Measurements from ENCODE around the gene SRSF4. TPM values are rescaled to one million over a fixed set of nuclear protein-coding genes. Genes with fewer than 3 reads are reported as not detected.
"Not testable (repeated sequence)": the region's sequence is repeated elsewhere in the genome, so short reads cannot be mapped to it uniquely, and the experiment has no call there.

The SRSF4 gene
- total RNA-seq, 1 donor from 2014 or later: 34.5 TPM

DNA sequence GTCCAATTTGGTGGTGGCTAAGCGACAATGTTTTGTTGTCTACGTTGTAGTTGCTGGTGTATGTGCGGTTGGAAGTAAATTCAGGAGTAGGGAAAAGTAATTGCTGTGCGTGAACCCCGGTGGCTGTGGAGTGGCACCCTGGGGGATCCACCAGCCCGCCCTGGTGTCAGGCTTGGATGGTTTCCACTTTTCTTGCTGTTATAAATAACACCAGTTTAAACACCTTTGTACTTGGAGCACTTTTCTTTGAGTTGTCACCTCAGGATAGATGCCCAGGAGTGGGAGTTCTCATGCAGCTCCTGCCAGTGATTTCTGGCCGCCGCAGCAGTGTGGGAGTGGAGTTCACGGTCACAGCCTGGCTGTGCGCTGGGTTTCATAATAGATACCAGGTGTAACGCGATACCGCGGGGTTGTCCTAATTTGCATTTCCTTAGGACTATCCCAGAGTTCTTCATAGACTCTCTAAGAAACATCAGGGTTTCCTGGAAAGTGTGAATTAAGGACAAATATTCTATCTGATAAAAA lies 45.2 kb downstream of the SRSF4 start:
- Histone ChIP-seq H3K27me3 (ENCODE audit: control insufficient read depth, insufficient read depth, low read length) (peaks cover 5% of the 10 kb centered on the region), H3K4me3 (ENCODE audit: low read depth, low read length) (no peak overlapping the region), H3K36me3 (ENCODE audit: control insufficient read depth, insufficient read depth, low read length) (no peaks in the 10 kb centered on the region)
- TF ChIP-seq, protein P1, sequence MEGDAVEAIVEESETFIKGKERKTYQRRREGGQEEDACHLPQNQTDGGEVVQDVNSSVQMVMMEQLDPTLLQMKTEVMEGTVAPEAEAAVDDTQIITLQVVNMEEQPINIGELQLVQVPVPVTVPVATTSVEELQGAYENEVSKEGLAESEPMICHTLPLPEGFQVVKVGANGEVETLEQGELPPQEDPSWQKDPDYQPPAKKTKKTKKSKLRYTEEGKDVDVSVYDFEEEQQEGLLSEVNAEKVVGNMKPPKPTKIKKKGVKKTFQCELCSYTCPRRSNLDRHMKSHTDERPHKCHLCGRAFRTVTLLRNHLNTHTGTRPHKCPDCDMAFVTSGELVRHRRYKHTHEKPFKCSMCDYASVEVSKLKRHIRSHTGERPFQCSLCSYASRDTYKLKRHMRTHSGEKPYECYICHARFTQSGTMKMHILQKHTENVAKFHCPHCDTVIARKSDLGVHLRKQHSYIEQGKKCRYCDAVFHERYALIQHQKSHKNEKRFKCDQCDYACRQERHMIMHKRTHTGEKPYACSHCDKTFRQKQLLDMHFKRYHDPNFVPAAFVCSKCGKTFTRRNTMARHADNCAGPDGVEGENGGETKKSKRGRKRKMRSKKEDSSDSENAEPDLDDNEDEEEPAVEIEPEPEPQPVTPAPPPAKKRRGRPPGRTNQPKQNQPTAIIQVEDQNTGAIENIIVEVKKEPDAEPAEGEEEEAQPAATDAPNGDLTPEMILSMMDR (IDR thresholded peaks at IDR 0.05; ENCODE audit: insufficient read depth, low read length, severe bottlenecking): no peak
- no peak for FAIRE-seq
- DNase-seq (ENCODE audit: low read depth): no peak

- H3K36me3 ChIP-seq (ENCODE audit: control insufficient read depth, insufficient read depth, low read length): no peaks in the 10 kb centered on the region
Measured at GRCh38 chr1:29134695-29135028, 47.0 kb downstream of the SRSF4 start.

GRCh38 chr1:29133861-29134694 lies 47.6 kb downstream of the SRSF4 start:
- H3K27me3 ChIP-seq (ENCODE audit: control insufficient read depth, insufficient read depth, low read length): peaks cover 5% of the 10 kb centered on the region
- no peaks in the 10 kb centered on the region for H3K36me3 ChIP-seq (ENCODE audit: control insufficient read depth, insufficient read depth, low read length)
- TF ChIP-seq, protein P1 (IDR thresholded peaks at IDR 0.05; ENCODE audit: insufficient read depth, low read length, severe bottlenecking): no peak
- FAIRE-seq: no peak
- no peak for DNase-seq (ENCODE audit: low read depth)
- H3K4me3 ChIP-seq (ENCODE audit: low read depth, low read length): no peak overlapping the region

More at GRCh38 chr1:29134695-29135028, 47.0 kb downstream of the SRSF4 start:
- Histone ChIP-seq H3K27me3 (ENCODE audit: control insufficient read depth, insufficient read depth, low read length) (peaks cover 5% of the 10 kb centered on the region), H3K4me3 (ENCODE audit: low read depth, low read length) (no peak overlapping the region)
- TF ChIP-seq, protein P1 (IDR thresholded peaks at IDR 0.05; ENCODE audit: insufficient read depth, low read length, severe bottlenecking): no peak
- DNase-seq (ENCODE audit: low read depth): no peak
- no peak for FAIRE-seq

DNA sequence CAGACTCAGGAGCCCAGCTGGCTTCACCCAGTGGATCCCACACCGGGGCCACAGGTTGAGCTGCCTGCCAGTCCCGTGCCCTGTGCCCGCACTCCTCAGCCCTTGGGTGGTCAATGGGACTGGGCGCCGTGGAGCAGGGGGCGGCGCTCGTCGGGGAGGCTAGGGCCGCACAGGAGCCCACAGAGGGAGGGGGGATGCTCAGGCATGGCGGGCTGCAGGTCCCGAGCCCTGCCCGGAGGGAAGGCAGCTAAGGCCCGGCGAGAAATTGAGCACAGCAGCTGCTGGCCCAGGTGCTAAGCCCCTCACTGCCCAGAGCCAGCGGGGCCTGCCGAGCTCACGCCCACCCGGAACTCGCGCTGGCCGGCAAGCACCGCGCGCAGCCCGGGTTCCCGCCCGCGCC lies 50.6 kb downstream of the SRSF4 start:
- H3K4me3 ChIP-seq (ENCODE audit: low read depth, low read length); DNase-seq (ENCODE audit: low read depth); H3K27me3 ChIP-seq (ENCODE audit: control insufficient read depth, insufficient read depth, low read length); FAIRE-seq; H3K36me3 ChIP-seq (ENCODE audit: control insufficient read depth, insufficient read depth, low read length): not testable (repeated sequence)

GRCh38 chr1:29129916-29130315 lies 51.8 kb downstream of the SRSF4 start:
- FAIRE-seq (no peak), DNase-seq (ENCODE audit: low read depth) (no peak)
- H3K27me3 ChIP-seq (ENCODE audit: control insufficient read depth, insufficient read depth, low read length): peaks cover 6% of the 10 kb centered on the region
- no peak overlapping the region for H3K4me3 ChIP-seq (ENCODE audit: low read depth, low read length)
- TF ChIP-seq, protein P1 (IDR thresholded peaks at IDR 0.05; ENCODE audit: insufficient read depth, low read length, severe bottlenecking): no peak
- no peaks in the 10 kb centered on the region for H3K36me3 ChIP-seq (ENCODE audit: control insufficient read depth, insufficient read depth, low read length)

GRCh38 chr1:29128739-29129138 lies 53.0 kb downstream of the SRSF4 start:
- FAIRE-seq (no peak), DNase-seq (ENCODE audit: low read depth) (no peak)
- H3K36me3 ChIP-seq (ENCODE audit: control insufficient read depth, insufficient read depth, low read length): no peaks in the 10 kb centered on the region

More at GRCh38 chr1:29128739-29129138, 53.0 kb downstream of the SRSF4 start:
- Histone ChIP-seq H3K27me3 (ENCODE audit: control insufficient read depth, insufficient read depth, low read length) (peaks cover 4% of the 10 kb centered on the region), H3K4me3 (ENCODE audit: low read depth, low read length) (no peak overlapping the region)
- TF ChIP-seq, protein P1 (IDR thresholded peaks at IDR 0.05; ENCODE audit: insufficient read depth, low read length, severe bottlenecking): no peak

All from bronchial epithelial cell (primary cell).